Keratinocyte (primary cell): ENCODE measurements around the gene LRRC70. TPM values are rescaled to one million over a fixed set of nuclear protein-coding genes. Genes with fewer than 3 reads are reported as not detected.

Source experiments
- DNase-seq: peaks from one replicate; pipeline ENCODE4 v3.0.0-alpha.2; 2011; ENCODE audit warnings: low read depth, missing footprints, low spot score
- FAIRE-seq: peaks from 2 replicates; lab custom pipeline; 2011; peaks lifted over from hg19 to GRCh38; lab: Jason Lieb, UNC
- H2AFZ ChIP-seq: 2 replicates; pipeline ENCODE4 v1.6.0; 2012; ENCODE audit warnings: low read length, control low read depth, inconsistent platforms; ENCODE audit not compliant: control insufficient read depth
- H3K27ac ChIP-seq: 2 replicates; pipeline ENCODE4 v1.5.1; 2011; ENCODE audit warnings: low read length; ENCODE audit not compliant: control insufficient read depth, insufficient read depth
- H3K27me3 ChIP-seq: 3 replicates; pipeline ENCODE4 v1.6.0; 2011; ENCODE audit warnings: low read length; ENCODE audit not compliant: control insufficient read depth, insufficient read depth; ENCODE audit errors: extremely low read depth
- H3K36me3 ChIP-seq, 2 experiments: 2 replicates in 1 of 2; 3 replicates in 1 of 2; pipeline ENCODE4 v1.5.1; 2011; ENCODE audit warnings: low read length in 2 of 2, mild to moderate bottlenecking in 1 of 2; ENCODE audit not compliant: control insufficient read depth in 2 of 2, insufficient read depth in 2 of 2; ENCODE audit errors: extremely low read depth in 1 of 2
- H3K4me1 ChIP-seq: 3 replicates; pipeline ENCODE4 v1.5.1; 2011; ENCODE audit warnings: low read length; ENCODE audit not compliant: control insufficient read depth, insufficient read depth; ENCODE audit errors: extremely low read depth
- H3K4me2 ChIP-seq: 3 replicates; pipeline ENCODE4 v1.6.0; 2011; ENCODE audit warnings: low read depth, low read length; ENCODE audit not compliant: control insufficient read depth, insufficient read depth; ENCODE audit errors: extremely low read depth
- H3K4me3 ChIP-seq, 3 experiments: fragments of 200-600 bp in 1 of 3; sonication (generic) in 1 of 3; 2 replicates in 2 of 3; 3 replicates in 1 of 3; pipeline ENCODE4 v1.5.1; 2011 to 2016; ENCODE audit warnings: low read length in 3 of 3, mild to moderate bottlenecking in 3 of 3, control low read depth in 2 of 3, inconsistent platforms in 1 of 3, low read depth in 1 of 3, mixed read lengths in 1 of 3, mixed run types in 1 of 3, moderate library complexity in 1 of 3; ENCODE audit not compliant: control insufficient read depth in 2 of 3, insufficient read depth in 2 of 3; ENCODE audit errors: extremely low read depth in 1 of 3
- H3K79me2 ChIP-seq: 2 replicates; pipeline ENCODE4 v1.6.0; 2012; ENCODE audit warnings: low read length; ENCODE audit not compliant: control insufficient read depth, insufficient read depth
- H3K9ac ChIP-seq: 3 replicates; pipeline ENCODE4 v1.6.0; 2011; ENCODE audit warnings: low read length; ENCODE audit not compliant: control insufficient read depth, insufficient read depth; ENCODE audit errors: extremely low read depth
- H3K9me1 ChIP-seq: 3 replicates; pipeline ENCODE4 v1.6.0; 2011; ENCODE audit warnings: low read length; ENCODE audit not compliant: control insufficient read depth, insufficient read depth; ENCODE audit errors: extremely low read depth
- H3K9me3 ChIP-seq: 2 replicates; pipeline ENCODE4 v1.5.1; 2012; ENCODE audit warnings: low read depth, low read length; ENCODE audit not compliant: control insufficient read depth
- H4K20me1 ChIP-seq: 3 replicates; pipeline ENCODE4 v1.6.0; 2011; ENCODE audit warnings: low read length; ENCODE audit not compliant: control insufficient read depth, insufficient read depth; ENCODE audit errors: extremely low read depth
- EZH2 ChIP-seq: IDR thresholded peaks from one replicate; pipeline ENCODE4 v1.6.1; 2012; ENCODE audit warnings: inconsistent platforms, mild to moderate bottlenecking, low read length, moderate library complexity
- dilution Hi-C: fragments of 300-500 bp; cut with MboI; formaldehyde crosslinking; loops from one replicate; pipeline ENCODE4 v1.7.0; 2020; ENCODE audit warnings: low sequenced_read_pairs; ENCODE audit not compliant: extremely low pct_ligation_motif_present
- polyA plus RNA-seq, 5 experiments: library from polyadenylated mRNA; depleted of rRNA in 3 of 5; stranded (reverse) in 3 of 5; stranded (forward) in 1 of 5; unstranded in 1 of 5; fragments of >200 nt; gene quantifications; 1 replicate in 1 of 5; 2 replicates in 3 of 5; 3 replicates in 1 of 5; pipeline versions ENCODE4 v1.2.1 to v1.2.3, GENCODE V29; 2011 to 2012; ENCODE audit warnings: missing spikeins in 2 of 5, low read depth in 1 of 5, low replicate concordance in 1 of 5
- TF ChIP-seq, protein P1 (sequence below), 3 experiments: IDR thresholded peaks in 1 of 3; conservative IDR thresholded peaks in 1 of 3; optimal IDR thresholded peaks in 1 of 3; 2 replicates in 2 of 3; 3 replicates in 1 of 3; pipeline versions ENCODE3 to v1.5.1; 2011; ENCODE audit warnings: low read length in 3 of 3, mild to moderate bottlenecking in 3 of 3, moderate library complexity in 2 of 3, control low read depth in 1 of 3, inconsistent platforms in 1 of 3; ENCODE audit not compliant: insufficient read depth in 2 of 3; ENCODE audit errors: extremely low read depth in 1 of 3

The LRRC70 gene
- polyA plus RNA-seq, 1 donor (not counting 4 experiments of a cell fraction or from before 2014, with no cell fraction given): 0.34 TPM

DNA sequence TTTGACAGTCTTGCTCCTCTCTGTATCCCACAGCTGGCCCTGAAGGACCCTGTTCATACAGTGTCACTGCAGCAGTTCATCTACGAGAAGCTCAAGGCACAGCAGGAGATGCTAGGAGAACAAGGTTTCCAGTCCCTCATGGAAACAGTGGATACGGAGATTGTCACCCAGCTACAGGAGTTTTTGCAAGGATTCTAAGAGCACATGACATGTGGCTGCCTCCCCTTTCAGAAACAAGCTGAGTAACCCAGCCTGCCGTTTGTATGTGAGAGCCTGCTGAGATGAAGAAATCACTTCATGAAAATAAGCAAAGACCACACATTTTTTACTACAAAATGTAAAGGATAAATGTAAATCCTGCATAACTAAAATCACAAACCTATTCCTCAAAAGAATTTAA is 48.5 kb downstream of the LRRC70 start:
- H3K79me2 ChIP-seq: no peaks in the 10 kb centered on the region
- no peaks in the 10 kb centered on the region for H3K27me3 ChIP-seq
- peaks cover 0 to 2% of the 10 kb centered on the region in 2 experiments for H3K36me3 ChIP-seq
- dilution Hi-C loops: no loop called here
- no peak for DNase-seq
- no peak overlapping the region for H2AFZ ChIP-seq
- no peaks in the 10 kb centered on the region for H3K9me3 ChIP-seq
- FAIRE-seq: no peak
- H4K20me1 ChIP-seq: no peaks in the 10 kb centered on the region
- H3K27ac ChIP-seq: no peak overlapping the region
- H3K4me2 ChIP-seq: no peak overlapping the region
- no peak for TF ChIP-seq EZH2
- TF ChIP-seq, protein P1, sequence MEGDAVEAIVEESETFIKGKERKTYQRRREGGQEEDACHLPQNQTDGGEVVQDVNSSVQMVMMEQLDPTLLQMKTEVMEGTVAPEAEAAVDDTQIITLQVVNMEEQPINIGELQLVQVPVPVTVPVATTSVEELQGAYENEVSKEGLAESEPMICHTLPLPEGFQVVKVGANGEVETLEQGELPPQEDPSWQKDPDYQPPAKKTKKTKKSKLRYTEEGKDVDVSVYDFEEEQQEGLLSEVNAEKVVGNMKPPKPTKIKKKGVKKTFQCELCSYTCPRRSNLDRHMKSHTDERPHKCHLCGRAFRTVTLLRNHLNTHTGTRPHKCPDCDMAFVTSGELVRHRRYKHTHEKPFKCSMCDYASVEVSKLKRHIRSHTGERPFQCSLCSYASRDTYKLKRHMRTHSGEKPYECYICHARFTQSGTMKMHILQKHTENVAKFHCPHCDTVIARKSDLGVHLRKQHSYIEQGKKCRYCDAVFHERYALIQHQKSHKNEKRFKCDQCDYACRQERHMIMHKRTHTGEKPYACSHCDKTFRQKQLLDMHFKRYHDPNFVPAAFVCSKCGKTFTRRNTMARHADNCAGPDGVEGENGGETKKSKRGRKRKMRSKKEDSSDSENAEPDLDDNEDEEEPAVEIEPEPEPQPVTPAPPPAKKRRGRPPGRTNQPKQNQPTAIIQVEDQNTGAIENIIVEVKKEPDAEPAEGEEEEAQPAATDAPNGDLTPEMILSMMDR (optimal IDR thresholded peaks at IDR 0.05 in 1 of 3, IDR thresholded peaks at IDR 0.05 in 1 of 3, conservative IDR thresholded peaks at IDR 0.05 in 1 of 3; ENCODE audit: extremely low read depth in 1 of 3, insufficient read depth in 2 of 3, low read length in 3 of 3): no peak
- no peaks in the 10 kb centered on the region for H3K4me1 ChIP-seq
- no peak overlapping the region for H3K4me3 ChIP-seq
- no peaks in the 10 kb centered on the region for H3K9me1 ChIP-seq
- H3K9ac ChIP-seq: no peak overlapping the region

DNA sequence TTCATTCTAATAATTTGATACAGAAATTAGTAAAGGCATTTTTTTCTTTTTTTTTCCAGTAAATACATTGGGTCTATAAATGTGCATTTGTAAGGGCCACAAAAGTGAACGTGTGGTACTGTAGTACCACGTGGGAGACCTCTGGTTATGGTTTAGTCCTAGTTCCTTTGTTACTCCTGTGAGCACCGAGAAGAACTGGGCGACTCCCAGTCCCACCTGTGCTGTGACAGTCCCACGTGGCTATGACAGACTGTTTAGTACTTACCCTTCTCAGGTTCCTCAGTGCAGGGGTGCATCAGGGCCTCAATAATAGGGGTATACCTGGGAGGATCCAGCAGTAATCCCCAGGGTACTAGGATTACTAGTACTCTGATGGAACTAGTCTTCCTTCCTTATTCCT is 49.3 kb downstream of the LRRC70 start:
- Histone ChIP-seq H3K27me3 (no peaks in the 10 kb centered on the region), H3K4me2 (no peak overlapping the region), H3K9ac (no peak overlapping the region), H3K4me1 (no peaks in the 10 kb centered on the region), H3K4me3 (no peak overlapping the region), H4K20me1 (no peaks in the 10 kb centered on the region), H3K9me1 (no peaks in the 10 kb centered on the region), H3K9me3 (no peaks in the 10 kb centered on the region), H3K36me3 (peaks cover 0 to 2% of the 10 kb centered on the region in 2 experiments), H3K27ac (no peak overlapping the region), H3K79me2 (no peaks in the 10 kb centered on the region), H2AFZ (no peak overlapping the region)
- DNase-seq: no peak
- dilution Hi-C loops: no loop called here
- FAIRE-seq: no peak
- TF ChIP-seq, protein P1 (optimal IDR thresholded peaks at IDR 0.05 in 1 of 3, IDR thresholded peaks at IDR 0.05 in 1 of 3, conservative IDR thresholded peaks at IDR 0.05 in 1 of 3; ENCODE audit: extremely low read depth in 1 of 3, insufficient read depth in 2 of 3, low read length in 3 of 3): no peak
- TF ChIP-seq EZH2: no peak

Other genes with a start within 250 kb of the LRRC70 start
- 28.2 to 49.9 TPM (median 49.5 TPM) in 3 replicates for gene DIMT1, start 174.9 kb upstream of the LRRC70 start, polyA plus RNA-seq
- 28.1 to 34.7 TPM (median 31.4 TPM) in 3 replicates for gene IPO11, start 166.1 kb upstream of the LRRC70 start, polyA plus RNA-seq